IPS-18c (cell line): ENCODE results near the gene HEPN1.

Experiments used
- H3K4me3 ChIP-seq: 2 replicates; pipeline ENCODE4 v1.7.0; 2013; ENCODE audit warnings: low read depth, mild to moderate bottlenecking, low read length, moderate library complexity; ENCODE audit not compliant: insufficient read depth
- H3K9me3 ChIP-seq: one replicate; pipeline ENCODE4 v1.6.1; 2013; ENCODE audit warnings: mild to moderate bottlenecking, low read length, moderate library complexity; ENCODE audit not compliant: control insufficient read depth, insufficient read depth

HEPN1 gene

GRCh38 chr11:124880958-124881357 is 38.1 kb upstream of the HEPN1 start:
- H3K4me3 ChIP-seq = no peak overlapping the region
- no peaks in the 10 kb centered on the region for H3K9me3 ChIP-seq

- Histone ChIP-seq H3K4me3 (no peak overlapping the region), H3K9me3 (no peaks in the 10 kb centered on the region)
Measured at GRCh38 chr11:124882339-124883071, 36.5 kb upstream of the HEPN1 start.

- no peaks in the 10 kb centered on the region for H3K9me3 ChIP-seq
- H3K4me3 ChIP-seq = no peak overlapping the region
Measured at GRCh38 chr11:124884340-124884739, 34.7 kb upstream of the HEPN1 start.

DNA sequence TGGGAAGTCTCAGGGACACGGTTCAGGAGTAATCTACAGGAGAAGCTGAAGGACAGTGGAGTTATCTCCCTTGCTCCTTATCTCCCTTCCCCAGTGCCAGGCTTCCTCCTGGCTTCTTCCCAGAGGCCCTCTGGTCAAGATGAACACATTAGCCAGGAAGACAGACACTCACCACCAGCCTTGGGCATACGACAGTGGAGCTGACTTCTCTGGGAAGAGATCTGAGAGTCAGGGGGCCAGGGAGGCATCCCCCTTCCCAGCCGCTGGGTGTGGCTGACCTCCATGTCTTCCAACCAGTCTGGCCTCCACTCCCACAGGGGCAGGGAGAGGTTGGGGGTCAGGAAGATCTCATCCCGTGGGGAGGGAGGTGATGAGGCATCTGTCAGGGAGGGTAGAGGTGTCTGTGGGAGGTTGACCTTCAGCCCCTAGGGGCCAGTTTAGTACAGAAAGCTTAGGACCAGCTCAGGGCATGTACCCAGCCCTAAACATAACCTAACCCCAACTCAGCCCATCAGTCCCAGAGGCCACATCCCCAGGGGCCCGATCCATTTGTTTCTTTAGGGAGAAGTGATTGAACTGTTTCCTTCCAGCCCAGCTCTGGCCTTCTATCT is 34.1 kb upstream of the HEPN1 start:
- H3K4me3 ChIP-seq = no peak overlapping the region
- H3K9me3 ChIP-seq = no peaks in the 10 kb centered on the region

DNA sequence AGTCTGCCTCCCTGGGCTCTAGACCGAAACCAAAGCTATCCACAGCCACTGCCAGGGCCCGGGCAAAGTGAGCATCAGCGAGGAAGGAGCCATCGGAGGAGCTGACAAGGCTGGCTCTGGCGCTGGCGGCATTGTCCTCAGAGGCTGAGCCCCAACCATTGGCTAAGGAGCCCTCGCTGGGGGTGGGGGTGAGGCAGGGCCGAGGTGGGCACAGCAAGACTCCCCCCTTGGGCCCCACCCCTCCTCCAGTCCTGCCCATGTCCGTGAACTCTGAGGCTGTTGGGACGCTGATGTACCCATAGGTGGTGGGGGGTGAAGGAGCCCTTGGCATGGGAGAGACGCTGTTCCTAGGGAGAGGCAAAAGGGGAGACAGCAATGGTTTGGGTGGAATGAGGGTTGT is 32.6 kb upstream of the HEPN1 start:
- no peaks in the 10 kb centered on the region for H3K9me3 ChIP-seq
- no peak overlapping the region for H3K4me3 ChIP-seq

DNA sequence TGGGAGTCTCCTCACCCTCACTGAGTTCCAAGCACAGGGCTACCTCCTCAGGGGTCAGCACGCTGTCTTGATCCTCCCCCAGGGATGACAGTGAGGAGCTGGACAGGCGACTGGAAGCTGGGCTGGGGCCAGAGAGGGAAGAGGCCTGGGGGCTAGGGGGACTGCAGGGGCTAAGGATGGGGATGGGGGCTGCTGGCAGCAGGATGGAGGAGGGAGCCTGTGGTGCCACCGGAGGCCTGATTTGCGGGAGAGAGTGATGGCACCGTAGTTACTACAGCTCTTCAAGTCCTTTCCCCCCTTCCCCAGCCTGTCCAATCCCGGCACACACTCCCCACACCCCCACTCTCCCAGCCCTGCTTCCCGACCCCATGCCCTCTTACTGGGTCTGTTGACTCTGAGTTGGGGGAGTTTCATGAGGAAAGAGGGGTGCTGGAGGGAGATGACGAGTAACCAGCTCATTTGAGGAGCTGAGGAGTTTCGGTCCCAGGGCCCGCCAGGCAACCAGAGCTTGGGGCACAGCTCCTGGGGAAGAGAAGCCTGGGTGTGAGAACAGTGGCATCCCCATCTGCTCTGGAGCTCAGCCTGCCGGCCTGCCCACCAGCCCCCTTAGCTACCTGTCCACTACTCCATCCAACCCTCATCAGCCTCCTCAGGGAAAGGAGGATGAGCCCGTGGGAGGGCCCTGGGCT is 31.9 kb upstream of the HEPN1 start:
- Histone ChIP-seq H3K4me3 (no peak overlapping the region), H3K9me3 (no peaks in the 10 kb centered on the region)

GRCh38 chr11:124887667-124888013 is 31.4 kb upstream of the HEPN1 start:
- Histone ChIP-seq H3K9me3 (no peaks in the 10 kb centered on the region), H3K4me3 (no peak overlapping the region)

DNA sequence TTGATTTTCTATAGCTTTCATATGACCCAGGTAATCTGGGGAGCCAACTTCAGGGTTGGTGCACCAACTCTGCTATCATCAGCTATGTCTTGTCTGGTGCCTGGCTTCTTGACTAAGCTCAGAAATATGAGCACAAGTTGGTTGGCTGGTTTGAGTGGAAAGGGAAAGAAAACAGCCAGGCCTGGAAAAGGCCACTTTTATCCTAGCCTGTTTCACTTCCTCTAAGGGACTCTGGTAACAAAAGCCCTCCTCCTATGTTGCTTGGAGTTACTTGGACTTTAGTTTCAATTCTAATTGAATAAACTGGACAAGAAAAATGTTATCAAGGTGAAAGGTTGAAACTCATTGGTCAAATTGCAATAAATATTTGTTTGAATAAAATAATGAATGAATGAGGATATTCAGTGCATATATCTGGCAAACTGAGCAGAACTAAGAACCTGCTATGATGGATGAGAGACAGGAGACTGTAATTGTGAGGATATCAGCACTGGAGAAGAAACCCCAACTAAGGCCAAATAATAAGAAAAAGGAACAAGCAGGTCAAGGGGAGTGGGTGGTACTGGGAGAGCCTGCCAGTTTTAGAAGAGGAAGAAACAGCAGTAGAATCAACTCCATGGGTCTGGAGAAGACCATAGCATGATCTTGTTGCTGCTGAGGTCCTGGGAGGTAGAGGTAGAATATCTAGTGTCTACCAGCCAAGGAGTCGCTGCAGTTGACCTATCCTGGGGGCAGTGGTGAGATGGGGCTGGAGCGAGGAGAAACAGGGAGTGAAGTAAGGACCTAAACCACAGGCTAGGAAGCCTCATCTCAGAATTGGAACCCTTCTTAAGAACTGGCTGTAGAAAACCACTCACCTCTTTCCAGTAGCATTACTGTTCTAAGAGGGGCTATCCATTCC is 29.6 kb upstream of the HEPN1 start:
- H3K4me3 ChIP-seq = no peak overlapping the region
- no peaks in the 10 kb centered on the region for H3K9me3 ChIP-seq

GRCh38 chr11:124890151-124890550 is 28.9 kb upstream of the HEPN1 start:
- Histone ChIP-seq H3K9me3 (no peaks in the 10 kb centered on the region), H3K4me3 (no peak overlapping the region)

DNA sequence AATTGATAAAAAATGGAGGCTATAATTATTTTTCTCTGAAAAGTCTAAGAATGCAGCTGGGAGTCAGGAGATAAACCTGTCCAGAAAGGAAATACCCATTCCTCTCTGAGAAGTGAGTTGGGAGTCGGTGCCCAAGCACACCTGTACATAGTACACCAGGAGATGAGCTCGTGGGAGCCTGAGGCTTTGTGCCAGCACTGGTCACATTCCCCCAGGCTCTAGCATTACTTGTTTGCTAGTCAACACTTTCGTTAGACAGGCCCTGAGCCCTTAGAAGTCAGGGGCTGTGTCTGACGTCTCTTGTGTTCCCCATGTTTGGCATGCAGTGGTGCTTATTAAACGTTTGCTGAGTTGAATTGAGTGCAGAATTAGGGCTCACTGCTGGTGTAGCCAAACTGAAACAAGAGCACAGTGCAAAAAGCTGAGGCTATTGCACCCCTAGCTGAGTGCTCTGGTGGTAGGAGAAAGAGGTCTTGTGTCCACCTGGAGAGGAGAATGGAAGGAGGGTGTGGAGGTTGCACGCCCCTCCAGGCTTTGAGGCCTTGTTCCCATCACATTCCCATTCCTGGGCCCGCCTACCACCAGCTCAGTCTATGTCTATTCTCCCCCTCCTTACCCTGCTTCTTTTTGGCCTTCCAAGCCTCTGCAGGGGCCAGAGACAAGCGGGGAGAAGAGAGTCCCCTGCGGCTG is 28.2 kb upstream of the HEPN1 start:
- H3K9me3 ChIP-seq = no peaks in the 10 kb centered on the region
- no peak overlapping the region for H3K4me3 ChIP-seq

DNA sequence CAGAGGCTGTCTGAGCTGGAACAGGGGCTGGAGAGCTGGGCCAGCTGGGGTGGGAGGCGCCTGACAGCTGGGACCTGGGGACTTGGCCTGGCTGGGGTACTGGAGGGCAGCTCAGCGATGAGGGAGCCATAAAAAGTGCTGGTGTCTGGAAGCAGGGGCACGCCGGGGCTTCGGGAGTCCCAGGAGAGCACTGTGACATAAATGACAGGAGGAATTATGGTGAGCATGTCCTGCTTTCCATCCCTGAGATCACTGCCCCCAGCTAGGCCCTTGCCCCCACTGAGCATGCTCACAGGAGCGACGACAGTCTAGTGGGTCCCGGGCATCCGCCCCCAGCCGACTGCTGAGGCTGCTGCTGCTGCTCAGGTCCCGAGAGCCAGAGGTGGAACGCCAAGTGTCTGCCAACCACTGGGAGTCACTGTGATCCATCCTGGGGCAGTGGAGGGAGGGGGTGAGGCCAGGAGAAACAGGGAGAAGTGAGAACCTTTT is 27.6 kb upstream of the HEPN1 start:
- H3K4me3 ChIP-seq = no peak overlapping the region

DNA sequence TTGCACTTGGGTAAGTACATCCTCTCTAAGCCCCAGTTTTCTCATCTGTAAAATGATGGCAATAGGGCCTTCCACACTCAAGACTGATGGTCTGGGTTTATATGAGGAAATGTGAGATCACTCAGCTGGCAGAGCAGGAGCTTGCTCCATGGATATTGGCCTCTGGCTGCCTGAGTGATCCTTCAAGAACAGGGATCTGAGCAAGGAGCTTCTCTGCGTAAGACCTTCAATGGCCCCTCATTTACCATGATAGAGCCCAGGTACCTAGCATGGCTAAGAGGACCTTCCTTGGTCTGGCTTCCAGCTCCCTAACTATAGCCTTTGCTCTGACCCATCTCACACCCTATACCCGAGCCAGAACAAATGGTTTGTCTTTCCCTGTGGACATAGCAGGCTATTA is 26.9 kb upstream of the HEPN1 start:
- Histone ChIP-seq H3K9me3 (no peaks in the 10 kb centered on the region), H3K4me3 (no peak overlapping the region)

More for the DNA sequence above, 27.6 kb upstream of the HEPN1 start:
- no peaks in the 10 kb centered on the region for H3K9me3 ChIP-seq

DNA sequence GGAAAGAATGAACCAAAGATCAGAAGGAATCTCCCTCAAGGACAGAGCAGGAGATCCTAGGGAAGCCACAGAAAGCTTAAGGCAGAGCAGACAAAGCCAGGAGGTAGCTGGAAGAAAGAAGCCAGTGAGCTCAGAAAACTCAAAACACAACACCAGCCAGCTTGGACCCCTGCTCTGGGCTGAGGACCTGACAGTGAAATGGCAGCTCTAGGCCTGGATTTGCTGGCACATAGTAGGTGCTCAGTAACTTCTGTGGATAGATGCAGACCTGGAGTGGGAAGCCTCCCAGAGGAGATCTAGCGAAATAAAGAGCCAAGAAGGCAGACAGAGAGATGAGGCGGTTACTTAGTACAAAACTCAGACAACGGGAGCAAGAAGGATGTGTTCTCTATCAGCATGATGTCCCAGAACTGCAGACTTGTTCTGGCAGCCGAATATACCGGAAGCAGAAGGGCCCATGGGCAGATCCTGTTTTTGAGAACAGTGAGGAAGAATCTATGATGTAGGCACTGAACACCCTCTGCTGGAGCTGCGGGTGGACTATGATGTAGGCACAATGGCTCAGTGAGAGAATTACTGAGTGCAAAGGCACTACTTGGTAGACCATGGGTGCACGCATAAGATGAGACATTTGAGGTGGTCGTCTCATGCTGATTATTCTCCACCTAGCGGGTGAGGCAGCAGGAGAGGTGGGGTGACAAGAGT is 26.1 kb upstream of the HEPN1 start:
- no peaks in the 10 kb centered on the region for H3K9me3 ChIP-seq
- H3K4me3 ChIP-seq = no peak overlapping the region

DNA sequence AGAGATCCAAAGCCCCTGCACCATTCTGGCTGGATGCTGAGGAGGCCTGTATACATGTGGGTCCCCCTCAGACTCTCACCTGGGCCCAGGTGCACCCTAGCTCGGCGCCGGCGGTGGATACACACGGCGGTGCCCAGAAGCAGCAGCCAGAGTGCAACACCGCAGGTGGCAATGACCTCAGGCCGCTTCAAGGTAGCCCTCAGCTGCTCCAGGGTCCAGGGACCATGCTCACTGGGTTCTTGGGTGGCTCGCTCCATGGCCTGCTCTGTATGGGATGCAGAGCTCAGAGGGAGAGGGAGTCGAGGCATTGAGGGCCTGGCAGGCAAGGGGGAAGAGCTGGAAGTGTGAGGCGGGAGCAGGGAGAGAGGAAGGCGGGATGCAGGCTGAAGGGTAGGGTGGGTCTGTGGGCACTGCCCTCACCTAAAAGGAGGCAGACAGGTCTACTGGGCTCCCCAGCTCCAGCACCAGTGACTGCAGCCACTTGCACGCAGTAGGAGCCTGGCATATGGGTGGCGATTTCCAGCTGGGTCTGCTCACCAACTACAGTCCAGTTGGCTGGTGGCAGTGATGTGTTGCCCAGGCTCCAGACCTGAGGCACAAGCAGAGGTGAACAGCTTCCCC is 25.2 kb upstream of the HEPN1 start:
- H3K4me3 ChIP-seq = no peak overlapping the region
- no peaks in the 10 kb centered on the region for H3K9me3 ChIP-seq

DNA sequence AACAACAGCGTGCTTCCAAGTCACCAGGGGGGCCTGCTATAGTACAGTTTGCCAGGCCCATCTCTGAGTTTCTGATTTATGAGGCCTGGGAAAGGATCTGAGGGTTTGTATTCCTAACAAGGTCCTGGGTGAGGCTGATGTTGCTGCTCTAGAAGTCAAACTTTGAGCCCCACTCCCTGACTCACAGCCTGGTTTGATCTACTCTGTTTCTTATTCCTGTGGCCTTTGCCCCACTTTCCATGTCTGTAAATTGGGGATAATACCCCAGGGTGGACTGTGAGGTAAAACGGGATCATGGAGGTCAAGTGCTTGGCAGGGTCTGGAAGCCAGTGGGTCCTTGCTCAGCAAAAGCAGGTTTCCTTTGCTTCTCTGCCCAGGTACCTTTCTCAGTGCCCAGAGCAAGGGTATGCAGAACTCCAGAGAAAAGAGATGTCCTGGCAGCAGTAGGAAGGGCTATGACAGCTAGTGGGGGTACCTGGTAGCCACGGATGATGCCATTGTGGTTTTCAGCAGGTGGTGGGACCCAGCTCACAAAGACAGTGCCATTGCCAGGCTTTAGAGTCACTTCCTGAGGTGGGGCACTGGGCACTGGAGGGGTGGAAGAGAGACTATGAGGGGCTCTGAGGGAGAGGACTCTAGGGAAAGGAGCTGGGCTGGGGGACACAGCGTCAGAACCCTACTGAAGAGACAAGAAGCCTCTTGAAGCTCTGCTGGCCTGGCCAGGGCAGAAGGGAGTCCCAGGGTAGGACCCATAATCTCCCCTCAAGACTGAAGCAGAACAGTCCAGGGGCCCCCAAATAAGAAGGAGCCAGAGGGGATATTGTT is 24.2 kb upstream of the HEPN1 start:
- no peak overlapping the region for H3K4me3 ChIP-seq
- H3K9me3 ChIP-seq = no peaks in the 10 kb centered on the region
